Lower leg skin (tissue), 4 donors: Measurements from ENCODE around the gene PPFIA4. TPM values are rescaled to one million over a fixed set of nuclear protein-coding genes. Genes with fewer than 3 reads are reported as not detected.

Source experiments
- DNase-seq, 2 donors: peaks; one replicate each; pipeline ENCODE4 v3.0.0-alpha.2; 2019; ENCODE audit warnings: low spot score in 2 of 2
- H3K4me3 ChIP-seq: fragments of 200-600 bp; sonication (generic); 2 replicates; pipeline ENCODE4 v1.5.1; 2017; ENCODE audit warnings: mild to moderate bottlenecking, low read depth; ENCODE audit not compliant: poor library complexity, severe bottlenecking
- CTCF ChIP-seq, 3 donors: fragments of 450-650 bp; IDR thresholded peaks; one replicate each; pipeline ENCODE4 v1.5.1; 2016; ENCODE audit warnings: antibody characterized with exemption in 3 of 3, mild to moderate bottlenecking in 3 of 3, moderate library complexity in 2 of 3
- POLR2A ChIP-seq, 2 donors: fragments of 450-650 bp; IDR thresholded peaks; one replicate each; pipeline ENCODE4 v1.6.1; 2016 to 2017; ENCODE audit warnings: antibody characterized with exemption in 2 of 2, mild to moderate bottlenecking in 1 of 2, moderate library complexity in 1 of 2
- WGBS, 2 donors: methylation state at CpG; one replicate each; pipeline ENCODE4 v1.1.5; 2018; 5-methylcytosine and 5-hydroxymethylcytosine counted together
- intact Hi-C: fragments of 100-400 bp; cut with DNase I; formaldehyde crosslinking; loops from one replicate; pipeline ENCODE4 v1.15.0; 2023; ENCODE audit warnings: low total_unique reads
- total RNA-seq, 4 donors: library from RNA; depleted of rRNA; stranded (reverse); fragments of >200 nt; gene quantifications; one replicate each; pipeline ENCODE4 v1.1.0, GENCODE V29; 2016

The PPFIA4 gene
- total RNA-seq, 4 donors from 2014 or later: 1.7 to 4.0 (median 2.8) TPM

- no peak overlapping the region for H3K4me3 ChIP-seq
- no peak for TF ChIP-seq CTCF (IDR thresholded peaks at IDR 0.05)
- TF ChIP-seq POLR2A (IDR thresholded peaks at IDR 0.05): no peak
- no peak for DNase-seq
- intact Hi-C loops: no loop called here
- 94% methylated on average over 7 of the region's 7 CpGs for WGBS, 2 donors
These were observed 45.8 kb downstream of the PPFIA4 start for GRCh38 chr1:203072002-203072602.

- WGBS, 2 donors: 70 to 75% methylated on average over 3 of the region's 3 CpGs
- no peak for DNase-seq
- no peak overlapping the region for H3K4me3 ChIP-seq
- TF ChIP-seq CTCF (IDR thresholded peaks at IDR 0.05) (no peak), POLR2A (IDR thresholded peaks at IDR 0.05) (no peak)
- intact Hi-C loops: no loop called here
These were observed 46.6 kb downstream of the PPFIA4 start for GRCh38 chr1:203072911-203073310.

GRCh38 chr1:203073469-203073868, 47.2 kb downstream of the PPFIA4 start:
- 91 to 98% methylated on average over 2 of the region's 2 CpGs for WGBS, 2 donors
- no peak for DNase-seq
- intact Hi-C loops: no loop called here
- TF ChIP-seq CTCF (IDR thresholded peaks at IDR 0.05) (no peak), POLR2A (IDR thresholded peaks at IDR 0.05) (no peak)
- no peak overlapping the region for H3K4me3 ChIP-seq

- no peak overlapping the region for H3K4me3 ChIP-seq
- intact Hi-C loops: no loop called here
- no peak for TF ChIP-seq POLR2A (IDR thresholded peaks at IDR 0.05)
- TF ChIP-seq CTCF (IDR thresholded peaks at IDR 0.05): no peak
- DNase-seq: no peak
These were observed 48.3 kb downstream of the PPFIA4 start for GRCh38 chr1:203074610-203075009.

- TF ChIP-seq CTCF (IDR thresholded peaks at IDR 0.05): no peak
- TF ChIP-seq POLR2A (IDR thresholded peaks at IDR 0.05): no peak
These were observed 49.1 kb downstream of the PPFIA4 start for GRCh38 chr1:203075236-203076030.

More at GRCh38 chr1:203075236-203076030, 49.1 kb downstream of the PPFIA4 start:
- intact Hi-C loops: no loop called here
- 14 to 20% methylated on average over 30 to 40 of the region's 56 CpGs for WGBS, 2 donors
- no peak overlapping the region for H3K4me3 ChIP-seq
- DNase-seq: no peak
